GM19372 (cell line): ENCODE results near the gene SPANXN2.
"Not testable (repeated sequence)": the region's sequence is repeated elsewhere in the genome, so short reads cannot be mapped to it uniquely, and the experiment has no call there.

ENCODE experiments used
- ATAC-seq: cut with Tn5 transposase; IDR thresholded peaks from one replicate; pipeline ENCODE4 v1.9.1; 2021; ENCODE audit warnings: mild to moderate bottlenecking, low read depth, moderate library complexity; ENCODE audit not compliant: unreplicated experiment

SPANXN2 gene, protein sequence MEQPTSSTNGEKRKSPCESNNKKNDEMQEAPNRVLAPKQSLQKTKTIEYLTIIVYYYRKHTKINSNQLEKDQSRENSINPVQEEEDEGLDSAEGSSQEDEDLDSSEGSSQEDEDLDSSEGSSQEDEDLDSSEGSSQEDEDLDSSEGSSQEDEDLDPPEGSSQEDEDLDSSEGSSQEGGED

GRCh38 chrX:143720652-143721051 is at the start of gene SPANXN2:
Gene SPANXN2, minus strand, starts transcription at chrX:143720752. Its CDS starts 84 bp downstream, at chrX:143720668.
- not testable (repeated sequence) for ATAC-seq

GRCh38 chrX:143768976-143769375 is 48.4 kb upstream of the SPANXN2 start:
- ATAC-seq, result no peak

DNA sequence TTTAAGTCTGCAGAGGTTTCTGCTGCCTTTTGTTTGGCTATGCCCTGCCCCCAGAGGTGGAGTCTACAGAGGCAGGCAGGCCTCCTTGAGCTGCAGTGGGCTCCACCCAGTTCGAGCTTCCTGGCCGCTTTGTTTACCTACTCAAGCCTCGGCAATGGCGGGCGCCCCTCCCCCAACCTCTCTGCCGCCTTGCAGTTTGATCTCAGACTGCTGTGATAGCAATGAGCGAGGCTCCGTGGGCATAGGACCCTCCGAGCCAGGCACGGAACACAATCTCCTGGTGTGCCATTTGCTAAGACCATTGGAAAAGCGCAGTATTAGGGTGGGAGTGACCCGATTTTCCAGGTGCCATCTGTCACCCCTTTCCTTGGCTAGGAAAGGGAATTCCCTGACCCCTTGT is 47.2 kb upstream of the SPANXN2 start:
- ATAC-seq, result not testable (repeated sequence)

GRCh38 chrX:143757887-143758286 is 37.3 kb upstream of the SPANXN2 start:
- ATAC-seq, result no peak

- no peak for ATAC-seq
These were observed 36.8 kb upstream of the SPANXN2 start for GRCh38 chrX:143757375-143757774.

- ATAC-seq, result no peak
These were observed 33.6 kb upstream of the SPANXN2 start for GRCh38 chrX:143754183-143754582.

- ATAC-seq, result no peak
These were observed 13.3 kb upstream of the SPANXN2 start for GRCh38 chrX:143733866-143734265.

GRCh38 chrX:143726296-143726695 is 5.7 kb upstream of the SPANXN2 start:
- ATAC-seq, result no peak

DNA sequence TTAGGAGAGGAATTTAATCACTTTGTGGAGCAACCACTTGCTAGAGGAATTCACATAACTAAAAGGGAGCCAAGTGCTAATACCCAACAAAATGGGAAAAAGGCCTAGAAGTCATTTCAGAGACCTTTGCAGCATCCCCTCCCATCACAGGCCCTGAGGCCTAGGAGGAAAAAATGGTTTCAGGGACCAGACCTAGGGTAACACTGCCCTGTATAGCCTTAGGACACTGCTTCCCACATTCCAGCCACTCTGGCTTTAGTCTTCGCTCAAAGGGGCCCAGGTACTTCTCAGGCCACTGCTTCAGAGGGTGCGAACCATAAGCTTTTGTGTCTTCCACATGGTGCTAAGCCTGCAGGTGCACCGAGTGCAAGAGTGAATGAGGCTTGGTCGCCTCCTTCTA is 19.1 kb downstream of the SPANXN2 start:
- no peak for ATAC-seq

- ATAC-seq, result no peak
These were observed 25.7 kb downstream of the SPANXN2 start for GRCh38 chrX:143694885-143695284.

- no peak for ATAC-seq
These were observed 37.1 kb downstream of the SPANXN2 start for GRCh38 chrX:143683486-143683885.

DNA sequence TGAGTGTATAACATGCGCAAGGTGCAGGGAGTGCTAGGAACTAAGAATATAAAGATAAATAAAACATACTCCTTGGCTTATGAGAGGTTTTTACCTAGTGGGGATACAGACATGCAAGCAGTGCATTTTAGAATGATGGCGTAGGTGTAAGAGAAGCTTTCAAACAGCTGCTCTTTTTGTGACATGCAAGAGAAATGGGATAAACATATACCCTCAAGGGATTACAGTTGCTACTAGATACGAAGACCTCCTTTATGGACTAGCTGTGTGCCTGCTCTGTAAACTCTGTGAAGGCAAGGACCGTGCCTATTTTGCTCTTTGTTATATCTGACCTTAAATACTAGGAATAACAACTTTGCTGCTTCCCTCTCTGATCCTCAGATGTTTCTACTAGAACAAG is 45.6 kb downstream of the SPANXN2 start:
- ATAC-seq, result no peak

DNA sequence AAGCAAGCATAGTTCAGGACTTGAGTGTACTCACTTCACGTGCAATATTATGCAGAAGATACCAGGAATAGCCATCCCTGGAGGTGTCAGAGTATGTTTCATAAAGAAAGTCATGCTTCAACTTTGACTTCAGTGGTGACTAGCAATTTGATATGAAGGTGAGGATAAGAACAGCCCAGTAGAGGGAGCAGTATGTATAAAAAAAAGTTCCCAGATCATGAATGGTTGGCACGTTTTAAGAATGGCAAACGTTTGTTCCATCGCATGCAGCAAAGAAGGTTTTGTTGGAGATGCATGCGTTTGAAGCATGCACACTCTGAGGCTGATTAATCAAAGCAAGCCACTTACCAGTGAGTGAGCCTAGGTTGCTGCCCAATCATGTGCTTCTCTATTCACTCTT is 51.2 kb downstream of the SPANXN2 start:
- no peak for ATAC-seq

GRCh38 chrX:143664302-143664701 is 56.2 kb downstream of the SPANXN2 start:
- no peak for ATAC-seq

GRCh38 chrX:143663755-143664154 is 56.8 kb downstream of the SPANXN2 start:
- no peak for ATAC-seq
